22Rv1 (cell line): Measurements from ENCODE around the gene QSOX1.

Experiments used
- ZFX ChIP-seq: fragments of 450-650 bp; IDR thresholded peaks from 2 replicates; pipeline ENCODE4 v1.6.1; 2017; ENCODE audit warnings: antibody characterized with exemption, borderline replicate concordance
- TF ChIP-seq, protein P1 (sequence below): fragments of 450-650 bp; IDR thresholded peaks from 2 replicates; pipeline ENCODE4 v1.5.1; 2017; ENCODE audit warnings: mild to moderate bottlenecking

DNA sequence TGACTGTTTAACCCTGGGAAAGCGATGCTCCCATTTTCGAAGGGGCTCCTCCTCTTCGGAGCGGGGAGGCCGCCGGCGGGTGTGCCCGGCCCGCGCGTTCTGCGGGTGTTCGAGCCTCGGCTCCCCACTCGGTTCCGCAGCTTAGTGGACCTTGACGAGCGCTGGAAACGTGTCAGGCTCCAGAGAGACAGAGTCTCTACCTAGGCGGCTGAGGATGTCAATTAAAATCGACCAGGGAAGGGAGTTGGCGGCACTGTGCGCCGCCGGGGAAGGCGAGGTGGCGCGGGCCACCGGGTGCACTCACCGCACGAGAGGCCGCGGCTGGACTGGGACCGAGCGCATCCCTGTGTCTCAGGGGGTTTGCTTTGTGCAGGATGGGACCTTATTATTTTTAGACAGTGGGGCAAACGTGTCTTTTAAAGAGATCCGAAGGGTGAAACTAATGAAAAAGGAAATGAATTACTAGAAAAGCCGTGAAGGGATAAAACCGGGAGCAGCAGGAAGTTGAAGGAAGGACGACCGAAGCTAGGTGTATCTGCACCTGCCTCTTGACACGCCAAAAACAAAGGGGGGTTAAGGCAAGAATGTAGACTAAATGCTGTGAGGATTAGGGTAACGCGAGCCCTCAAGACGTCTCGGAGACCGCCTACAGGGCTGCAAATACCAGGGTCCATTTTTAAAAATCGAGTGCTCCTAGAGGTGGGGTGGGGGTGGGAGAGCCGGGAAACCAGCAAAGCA, 81.0 kb downstream of the QSOX1 start:
- TF ChIP-seq, protein P1, sequence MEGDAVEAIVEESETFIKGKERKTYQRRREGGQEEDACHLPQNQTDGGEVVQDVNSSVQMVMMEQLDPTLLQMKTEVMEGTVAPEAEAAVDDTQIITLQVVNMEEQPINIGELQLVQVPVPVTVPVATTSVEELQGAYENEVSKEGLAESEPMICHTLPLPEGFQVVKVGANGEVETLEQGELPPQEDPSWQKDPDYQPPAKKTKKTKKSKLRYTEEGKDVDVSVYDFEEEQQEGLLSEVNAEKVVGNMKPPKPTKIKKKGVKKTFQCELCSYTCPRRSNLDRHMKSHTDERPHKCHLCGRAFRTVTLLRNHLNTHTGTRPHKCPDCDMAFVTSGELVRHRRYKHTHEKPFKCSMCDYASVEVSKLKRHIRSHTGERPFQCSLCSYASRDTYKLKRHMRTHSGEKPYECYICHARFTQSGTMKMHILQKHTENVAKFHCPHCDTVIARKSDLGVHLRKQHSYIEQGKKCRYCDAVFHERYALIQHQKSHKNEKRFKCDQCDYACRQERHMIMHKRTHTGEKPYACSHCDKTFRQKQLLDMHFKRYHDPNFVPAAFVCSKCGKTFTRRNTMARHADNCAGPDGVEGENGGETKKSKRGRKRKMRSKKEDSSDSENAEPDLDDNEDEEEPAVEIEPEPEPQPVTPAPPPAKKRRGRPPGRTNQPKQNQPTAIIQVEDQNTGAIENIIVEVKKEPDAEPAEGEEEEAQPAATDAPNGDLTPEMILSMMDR = no peak
- no peak for TF ChIP-seq ZFX
